K562 (cell line): ENCODE data around the gene MYH6.

Experiments used
- CBFB ChIP-seq: sonication (generic); formaldehyde crosslinking; IDR thresholded peaks from 2 replicates; pipeline ENCODE4 v1.4.0; 2020; ENCODE audit warnings: mild to moderate bottlenecking, missing genetic modification reagents
- CEBPG ChIP-seq, 3 experiments: fragments of 200-800 bp in 1 of 3; sonication (Bioruptor generic) in 1 of 3; sonication (generic) in 1 of 3; formaldehyde crosslinking in 1 of 3; IDR thresholded peaks in 2 of 3; conservative IDR thresholded peaks in 1 of 3; 2 replicates each; pipeline versions ENCODE4 v1.6.1 to v1.8.0; 2016 to 2022; ENCODE audit warnings: missing compliant biosample characterization in 2 of 3, missing genetic modification characterization in 2 of 3, mild to moderate bottlenecking in 1 of 3, missing genetic modification reagents in 1 of 3
- ETV5 ChIP-seq: sonication (generic); formaldehyde crosslinking; IDR thresholded peaks from 2 replicates; pipeline ENCODE4 v1.4.0; 2020; ENCODE audit warnings: low read depth, mild to moderate bottlenecking, missing genetic modification reagents
- PCBP2 ChIP-seq: fragments of 200-400 bp; formaldehyde crosslinking; IDR thresholded peaks from 2 replicates; pipeline ENCODE4 v1.6.1; 2018; ENCODE audit warnings: low read length, low read depth, mild to moderate bottlenecking, moderate library complexity; ENCODE audit not compliant: poor library complexity, severe bottlenecking
- PTRF ChIP-seq: fragments of 450-650 bp; IDR thresholded peaks from 2 replicates; pipeline ENCODE4 v1.6.1; 2016; ENCODE audit warnings: mild to moderate bottlenecking, missing genetic modification characterization, missing compliant biosample characterization
- SAFB ChIP-seq: fragments of 200-400 bp; formaldehyde crosslinking; IDR thresholded peaks from 2 replicates; pipeline ENCODE4 v1.6.1; 2017; ENCODE audit warnings: low read depth, low read length, borderline replicate concordance
- TAF1 ChIP-seq: IDR thresholded peaks from 2 replicates; pipeline ENCODE4 v1.6.1; 2011; ENCODE audit warnings: mild to moderate bottlenecking, low read length, moderate library complexity; ENCODE audit not compliant: insufficient read depth, control insufficient read depth, severe bottlenecking; ENCODE audit errors: extremely low read depth
- ZNF134 ChIP-seq: fragments of 250-450 bp; sonication (Bioruptor Pico); conservative IDR thresholded peaks from 2 replicates; pipeline ENCODE4 v1.4.0; 2020
- ZNF311 ChIP-seq: fragments of 250-450 bp; sonication (Bioruptor Pico); IDR thresholded peaks from 2 replicates; pipeline ENCODE4 v1.4.0; 2020; ENCODE audit warnings: mild to moderate bottlenecking, moderate library complexity
- TF ChIP-seq, protein P1 (sequence below), 3 experiments: IDR thresholded peaks in 2 of 3; conservative IDR thresholded peaks in 1 of 3; 2 replicates each; pipeline ENCODE4 v1.5.1; 2011 to 2012; ENCODE audit warnings: low read length in 3 of 3, mild to moderate bottlenecking in 3 of 3, control low read depth in 2 of 3, improper control_type of control experiment in 1 of 3, inconsistent platforms in 1 of 3, low read depth in 1 of 3, mixed read lengths in 1 of 3, moderate library complexity in 1 of 3; ENCODE audit not compliant: insufficient read depth in 2 of 3

DNA sequence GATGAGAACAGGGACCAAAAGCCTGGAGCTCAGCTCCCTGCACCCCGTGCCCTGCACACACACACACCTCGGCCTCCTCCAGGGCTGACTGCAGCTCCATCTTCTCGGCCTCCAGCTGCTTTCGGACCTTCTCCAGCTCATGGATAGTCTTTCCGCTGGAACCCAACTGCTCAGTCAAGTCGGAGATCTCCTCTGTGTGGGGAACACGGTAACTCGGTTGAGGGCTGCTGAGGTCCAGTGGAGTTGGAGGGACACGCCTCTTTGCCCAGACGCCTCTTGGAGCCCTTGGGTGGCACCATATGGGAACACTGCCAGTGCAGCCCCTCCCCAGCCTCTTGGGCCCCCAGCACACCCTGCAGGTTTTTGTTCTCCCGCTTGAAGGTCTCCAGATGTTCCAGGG is 8.7 kb upstream of the MYH6 start:
- no peak for TF ChIP-seq SAFB
- TF ChIP-seq ZNF311, result no peak
- no peak for TF ChIP-seq CBFB (CRISPR knock-in tag)
- TF ChIP-seq ZNF134 (CRISPR knock-in tag), result no peak
- TF ChIP-seq ETV5, result no peak
- TF ChIP-seq PTRF, result no peak
- no peak for TF ChIP-seq CEBPG (CRISPR knock-in tag; IDR thresholded peaks at IDR 0.05)
- no peak for TF ChIP-seq CEBPG (tag; conservative IDR thresholded peaks at IDR 0.05 in 1 of 2, IDR thresholded peaks at IDR 0.05 in 1 of 2)
- TF ChIP-seq TAF1, result no peak
- TF ChIP-seq, protein P1, sequence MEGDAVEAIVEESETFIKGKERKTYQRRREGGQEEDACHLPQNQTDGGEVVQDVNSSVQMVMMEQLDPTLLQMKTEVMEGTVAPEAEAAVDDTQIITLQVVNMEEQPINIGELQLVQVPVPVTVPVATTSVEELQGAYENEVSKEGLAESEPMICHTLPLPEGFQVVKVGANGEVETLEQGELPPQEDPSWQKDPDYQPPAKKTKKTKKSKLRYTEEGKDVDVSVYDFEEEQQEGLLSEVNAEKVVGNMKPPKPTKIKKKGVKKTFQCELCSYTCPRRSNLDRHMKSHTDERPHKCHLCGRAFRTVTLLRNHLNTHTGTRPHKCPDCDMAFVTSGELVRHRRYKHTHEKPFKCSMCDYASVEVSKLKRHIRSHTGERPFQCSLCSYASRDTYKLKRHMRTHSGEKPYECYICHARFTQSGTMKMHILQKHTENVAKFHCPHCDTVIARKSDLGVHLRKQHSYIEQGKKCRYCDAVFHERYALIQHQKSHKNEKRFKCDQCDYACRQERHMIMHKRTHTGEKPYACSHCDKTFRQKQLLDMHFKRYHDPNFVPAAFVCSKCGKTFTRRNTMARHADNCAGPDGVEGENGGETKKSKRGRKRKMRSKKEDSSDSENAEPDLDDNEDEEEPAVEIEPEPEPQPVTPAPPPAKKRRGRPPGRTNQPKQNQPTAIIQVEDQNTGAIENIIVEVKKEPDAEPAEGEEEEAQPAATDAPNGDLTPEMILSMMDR (IDR thresholded peaks at IDR 0.05 in 2 of 3, conservative IDR thresholded peaks at IDR 0.05 in 1 of 3; ENCODE audit: insufficient read depth in 2 of 3, low read depth in 1 of 3, low read length in 3 of 3), result no peak
- no peak for TF ChIP-seq PCBP2
